ENCODE measurements around the gene S1PR4.
A peak's percentile ranks its signal among the peaks of the same experiment; 100 is the strongest.
"Not testable (repeated sequence)": the region's sequence is repeated elsewhere in the genome, so short reads cannot be mapped to it uniquely, and the experiment has no call there.

Gene S1PR4

DNA sequence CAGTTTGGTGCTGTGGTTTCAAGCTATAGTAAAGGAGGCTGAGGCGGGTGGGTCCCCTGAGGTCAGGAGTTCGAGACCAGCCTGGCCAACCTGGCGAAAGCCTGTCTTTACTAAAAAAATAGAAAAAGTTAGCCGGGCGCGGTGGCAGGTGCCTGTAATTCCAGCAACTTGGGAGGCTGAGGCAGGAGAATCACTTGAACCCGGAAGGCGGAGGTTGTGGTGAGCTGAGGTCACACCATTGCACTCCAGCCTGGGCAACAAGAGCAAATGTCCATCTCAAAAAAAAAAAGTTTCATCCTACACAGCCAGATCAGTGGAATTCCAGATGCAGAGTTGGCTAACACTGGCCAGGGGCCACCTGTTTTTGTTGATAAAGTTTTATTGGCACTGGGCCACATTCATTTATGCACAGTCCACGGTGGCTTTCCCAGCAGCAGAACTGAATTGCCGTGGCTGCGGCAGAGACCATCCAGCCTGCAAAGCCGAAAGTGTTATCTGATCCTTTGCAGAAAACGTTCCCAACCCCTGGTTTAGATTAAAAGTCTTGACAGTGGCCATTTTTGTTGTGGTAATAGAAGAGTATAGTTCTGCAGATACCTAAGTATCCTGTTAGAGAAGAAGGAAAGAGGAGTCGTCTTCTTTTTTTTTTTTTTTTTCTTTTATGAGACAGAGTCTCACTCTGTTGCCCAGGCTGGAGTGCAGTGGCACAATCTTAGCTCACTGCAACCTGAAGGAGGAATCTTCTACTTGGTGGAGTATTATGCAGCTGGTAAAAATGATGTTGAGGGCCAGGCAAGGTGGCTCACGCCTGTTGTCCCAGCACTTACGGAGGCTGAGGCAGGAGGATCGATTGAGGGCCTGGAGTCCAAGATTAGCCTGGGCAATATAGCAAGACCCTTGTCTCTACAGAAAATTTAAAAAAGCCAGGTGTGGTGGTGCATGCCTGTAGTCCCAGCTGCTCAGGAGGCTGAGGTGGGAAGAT is 15.8 kb downstream of the S1PR4 start:
- no peak for DNase-seq (ENCODE audit: low spot score)

DNA sequence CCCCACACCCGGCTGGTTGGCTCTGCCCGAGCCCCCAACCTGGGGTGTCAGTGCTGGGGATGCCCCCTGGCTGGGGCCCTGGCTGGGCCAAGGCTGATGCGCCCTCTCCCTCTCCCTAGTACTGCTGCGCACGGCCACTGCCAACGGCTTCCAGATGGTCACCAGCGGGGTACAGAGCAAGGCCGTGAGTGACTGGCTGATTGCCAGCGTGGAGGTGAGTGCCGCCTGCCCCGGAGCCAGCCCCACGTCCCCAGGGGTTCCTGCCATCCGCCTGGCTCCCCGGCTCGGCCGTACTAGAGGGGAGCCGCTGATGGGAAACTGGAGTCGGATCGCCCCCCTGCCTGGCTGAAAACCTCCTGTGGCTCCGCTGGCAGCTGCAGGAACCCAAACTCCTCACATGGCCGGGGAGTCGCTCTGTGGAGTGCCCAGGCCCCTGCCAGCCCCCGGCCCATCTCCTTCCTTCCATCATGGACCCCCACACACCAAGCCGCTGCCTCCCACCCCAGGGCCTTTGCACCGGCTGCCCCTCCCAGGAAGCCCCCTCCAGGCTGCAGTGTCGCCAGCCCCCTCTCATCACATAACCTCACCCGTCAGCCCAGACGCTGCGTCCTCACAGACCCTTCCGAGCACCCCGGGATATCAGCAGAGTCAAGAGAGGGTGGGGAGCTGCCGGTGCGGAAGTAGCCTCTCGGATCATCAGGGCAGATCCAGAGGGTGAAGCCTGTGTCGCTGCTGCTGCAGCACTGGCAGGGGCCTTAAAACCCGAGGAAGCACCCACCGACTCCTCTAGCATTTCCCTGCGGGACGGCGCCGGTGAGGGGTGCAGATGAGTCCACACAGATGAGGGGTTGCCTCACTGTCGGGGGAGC is 17.7 kb downstream of the S1PR4 start:
- DNase-seq (ENCODE audit: low spot score): peak; percentile 12

DNA sequence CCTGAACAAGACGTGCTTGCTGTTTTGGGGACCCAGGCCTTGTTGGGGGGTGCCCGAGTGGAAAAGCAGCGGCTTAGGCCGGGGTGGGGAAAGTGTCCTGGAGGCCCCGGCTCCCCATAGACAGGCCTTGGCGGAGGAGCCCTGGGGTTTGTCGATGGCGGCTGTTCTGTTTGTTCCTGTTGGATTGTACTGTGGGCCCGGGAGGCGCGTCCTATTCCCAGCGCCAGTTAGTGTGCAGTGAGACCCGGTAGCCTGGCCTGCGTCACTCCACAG is 18.3 kb downstream of the S1PR4 start:
- no peak for DNase-seq (ENCODE audit: low spot score)

DNA sequence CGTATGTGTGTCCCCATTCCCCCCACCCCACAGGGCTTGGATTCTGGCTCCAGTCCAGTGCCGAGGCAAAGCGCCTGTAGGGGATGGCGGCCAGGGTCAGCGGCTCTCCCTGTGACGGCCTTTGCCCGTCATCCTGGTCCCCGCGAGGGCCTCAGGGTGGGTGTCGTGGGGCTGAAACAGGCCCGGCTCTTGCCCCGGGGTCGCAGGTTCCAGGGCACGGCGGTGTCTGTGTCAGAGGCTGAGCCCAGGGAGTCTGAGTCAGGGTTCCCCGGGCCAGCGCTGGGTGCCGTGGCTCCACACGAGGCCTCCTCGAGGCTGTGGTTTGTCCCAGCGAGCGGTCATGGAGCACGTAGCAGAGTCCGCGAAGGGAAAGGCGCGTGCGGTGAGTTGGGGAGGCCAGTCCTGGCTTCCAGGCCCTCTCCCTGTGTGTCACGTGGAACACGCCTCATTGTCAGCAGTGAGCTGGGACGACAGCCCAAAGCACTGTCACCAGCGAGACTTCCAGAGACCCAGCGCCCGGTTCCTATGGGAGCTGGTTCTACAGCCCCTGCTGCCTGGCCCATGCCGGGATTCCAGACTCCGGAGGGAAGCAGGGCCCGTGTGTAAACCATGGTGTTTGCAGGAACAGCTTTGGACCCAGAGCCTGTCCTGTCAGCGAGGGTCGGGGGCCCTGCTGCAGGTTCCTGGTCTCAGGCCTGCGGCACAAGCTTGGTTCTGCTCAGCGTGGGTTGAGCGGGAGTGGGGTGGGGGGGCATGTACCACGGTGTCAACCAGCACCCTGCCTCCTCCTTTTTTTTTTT is 20.5 kb downstream of the S1PR4 start:
- DNase-seq (ENCODE audit: low spot score): no peak

DNA sequence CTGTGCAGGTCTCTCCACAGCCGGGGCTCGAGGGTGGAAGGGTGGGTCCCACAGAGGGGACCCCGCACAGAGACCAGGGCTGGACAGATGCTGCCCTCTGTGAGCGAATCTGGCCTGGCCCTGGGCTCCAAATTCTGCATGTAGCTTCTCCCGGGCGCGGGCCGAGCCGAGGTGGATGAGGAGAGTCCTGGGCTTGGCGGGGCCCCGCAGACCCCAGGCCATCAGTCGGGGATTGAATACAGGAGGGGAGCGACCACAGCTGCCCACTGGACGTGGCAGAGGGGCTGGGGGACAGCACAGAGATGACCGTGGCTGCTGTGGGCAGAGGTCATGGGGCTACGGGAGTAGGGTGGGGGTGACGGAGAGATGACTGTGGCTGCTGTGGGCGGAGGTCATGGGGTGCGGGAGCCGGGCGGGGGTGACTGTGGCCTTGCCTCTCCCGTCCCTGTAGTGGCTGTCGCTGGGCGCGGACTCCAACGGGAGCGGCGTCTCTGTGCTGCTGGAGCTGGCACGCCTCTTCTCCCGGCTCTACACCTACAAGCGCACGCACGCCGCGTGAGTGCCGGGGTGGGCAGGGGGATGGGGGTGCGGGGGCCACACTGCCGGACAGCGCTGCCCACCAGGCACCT is 22.6 kb downstream of the S1PR4 start:
- peak; percentile 19 for DNase-seq (ENCODE audit: low spot score)

DNA sequence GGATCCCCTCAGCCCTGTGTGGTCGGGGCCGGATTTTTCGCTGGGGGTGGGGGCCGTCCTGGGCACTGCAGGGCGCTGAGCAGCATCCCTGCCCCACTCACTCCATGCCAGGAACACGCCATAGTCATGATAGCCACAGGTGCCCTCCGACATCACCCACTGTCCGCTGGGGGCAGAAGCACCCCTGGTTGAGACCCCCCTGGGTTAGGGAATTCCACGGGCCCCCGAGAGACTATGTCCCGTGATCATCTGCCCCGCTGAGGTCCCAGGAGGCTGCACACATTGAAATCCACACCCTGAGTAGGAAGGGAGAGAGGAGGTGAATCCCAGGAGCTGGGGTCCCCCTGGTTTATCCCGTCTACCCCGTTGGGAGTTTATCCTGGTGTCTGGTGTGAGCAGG is 23.3 kb downstream of the S1PR4 start:
- DNase-seq (ENCODE audit: low spot score): peak; percentile 9

DNA sequence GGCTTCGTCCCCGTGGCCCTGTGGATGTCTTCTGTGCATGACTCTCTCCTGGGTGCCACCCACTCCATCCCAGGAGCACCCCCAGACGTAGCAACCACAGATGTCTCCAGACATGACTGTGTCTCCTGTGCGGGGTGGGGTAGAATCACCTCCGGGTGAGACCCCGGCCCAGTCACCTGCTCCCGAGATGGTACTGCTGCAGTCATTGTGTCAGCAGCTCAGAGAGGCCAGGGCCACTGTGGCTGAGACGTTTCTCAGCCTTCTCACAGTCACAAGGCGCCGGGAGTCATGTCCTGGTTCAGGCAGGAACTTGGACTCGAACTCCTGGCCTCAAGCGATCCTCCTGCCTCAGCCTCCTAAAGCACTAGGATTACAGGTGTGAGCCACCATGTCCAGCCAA is 23.8 kb downstream of the S1PR4 start:
- DNase-seq (ENCODE audit: low spot score): peak; percentile 16

DNA sequence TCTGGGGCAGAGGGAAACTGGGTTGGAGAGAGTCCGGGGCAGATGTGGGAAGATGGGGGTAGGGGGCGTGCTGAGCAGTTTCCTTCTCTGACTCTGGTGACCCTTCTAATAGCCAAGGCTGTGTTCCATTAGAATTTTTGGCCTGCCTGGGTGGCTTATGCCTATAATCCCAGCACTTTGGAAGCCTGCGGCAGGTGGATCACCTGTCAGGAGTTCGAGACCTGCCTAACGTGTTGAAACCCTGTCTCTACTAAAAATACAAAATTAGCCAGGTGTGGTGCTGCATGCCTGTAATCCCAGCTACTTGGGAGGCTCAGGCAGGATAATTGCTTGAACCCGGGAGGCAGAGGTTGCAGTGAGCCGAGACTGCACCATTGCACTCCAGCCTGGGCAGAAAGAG is 24.3 kb downstream of the S1PR4 start:
- DNase-seq (ENCODE audit: low spot score): not testable (repeated sequence)

DNA sequence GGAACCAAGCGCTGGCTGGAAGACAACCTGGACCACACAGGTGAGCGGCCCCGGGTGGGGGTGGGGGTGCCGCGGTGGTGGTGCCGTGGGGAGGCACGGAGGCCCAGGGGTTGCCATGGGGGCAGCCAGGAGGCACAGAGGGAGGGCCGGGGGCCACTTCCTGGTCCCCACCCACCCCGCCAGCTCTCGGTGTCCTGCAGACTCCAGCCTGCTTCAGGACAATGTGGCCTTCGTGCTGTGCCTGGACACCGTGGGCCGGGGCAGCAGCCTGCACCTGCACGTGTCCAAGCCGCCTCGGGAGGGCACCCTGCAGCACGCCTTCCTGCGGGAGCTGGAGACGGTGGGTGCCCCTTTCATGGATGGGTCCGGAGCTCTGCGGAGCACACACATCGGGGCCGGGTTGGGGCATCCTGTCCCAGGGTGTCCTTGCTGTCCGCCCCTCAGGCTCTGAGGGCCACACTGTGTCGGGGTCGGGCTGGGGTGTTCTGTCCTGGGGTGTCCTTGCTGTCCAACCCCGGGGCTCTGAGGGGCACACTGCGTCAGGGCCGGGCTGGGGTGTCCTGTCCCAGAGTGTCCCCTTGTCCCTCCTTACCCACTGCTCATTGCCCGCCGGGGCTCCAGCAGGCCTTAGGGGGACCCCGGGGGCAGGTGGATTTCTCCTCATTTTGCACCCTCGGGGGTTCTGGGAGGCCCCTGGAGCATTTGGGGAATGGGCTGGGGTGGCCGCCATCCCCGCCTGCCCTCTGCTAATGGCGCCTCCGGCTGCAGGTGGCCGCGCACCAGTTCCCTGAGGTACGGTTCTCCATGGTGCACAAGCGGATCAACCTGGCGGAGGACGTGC is 25.5 kb downstream of the S1PR4 start:
- DNase-seq (ENCODE audit: low spot score): no peak

DNA sequence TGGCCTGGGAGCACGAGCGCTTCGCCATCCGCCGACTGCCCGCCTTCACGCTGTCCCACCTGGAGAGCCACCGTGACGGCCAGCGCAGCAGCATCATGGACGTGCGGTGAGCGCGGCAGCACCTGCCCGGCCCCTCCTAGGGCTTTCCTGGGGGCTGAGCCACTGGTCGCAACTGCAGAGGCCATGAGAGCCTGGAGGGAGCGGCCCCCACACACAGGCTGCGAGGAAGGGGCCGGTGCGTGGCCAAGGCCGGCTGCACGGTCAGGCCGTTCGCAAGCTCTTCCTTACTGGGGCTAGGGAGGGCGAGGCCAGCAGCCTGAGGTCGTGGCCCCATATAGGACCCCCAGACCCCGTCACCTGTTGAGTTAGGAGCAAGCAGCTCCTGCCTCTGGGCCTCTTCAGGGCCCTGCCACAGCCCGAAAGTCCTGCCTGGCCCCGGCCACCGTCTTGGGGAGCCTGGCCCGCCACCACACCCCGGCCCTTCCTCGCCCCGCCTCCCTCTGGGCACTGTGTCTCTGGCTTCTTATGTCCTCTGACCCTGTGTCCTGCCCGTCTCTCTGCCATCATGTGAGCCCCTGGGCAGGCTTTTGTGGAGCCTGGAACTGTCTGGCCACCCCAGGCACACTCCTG is 26.2 kb downstream of the S1PR4 start:
- peak; percentile 8 for DNase-seq (ENCODE audit: low spot score)

DNA sequence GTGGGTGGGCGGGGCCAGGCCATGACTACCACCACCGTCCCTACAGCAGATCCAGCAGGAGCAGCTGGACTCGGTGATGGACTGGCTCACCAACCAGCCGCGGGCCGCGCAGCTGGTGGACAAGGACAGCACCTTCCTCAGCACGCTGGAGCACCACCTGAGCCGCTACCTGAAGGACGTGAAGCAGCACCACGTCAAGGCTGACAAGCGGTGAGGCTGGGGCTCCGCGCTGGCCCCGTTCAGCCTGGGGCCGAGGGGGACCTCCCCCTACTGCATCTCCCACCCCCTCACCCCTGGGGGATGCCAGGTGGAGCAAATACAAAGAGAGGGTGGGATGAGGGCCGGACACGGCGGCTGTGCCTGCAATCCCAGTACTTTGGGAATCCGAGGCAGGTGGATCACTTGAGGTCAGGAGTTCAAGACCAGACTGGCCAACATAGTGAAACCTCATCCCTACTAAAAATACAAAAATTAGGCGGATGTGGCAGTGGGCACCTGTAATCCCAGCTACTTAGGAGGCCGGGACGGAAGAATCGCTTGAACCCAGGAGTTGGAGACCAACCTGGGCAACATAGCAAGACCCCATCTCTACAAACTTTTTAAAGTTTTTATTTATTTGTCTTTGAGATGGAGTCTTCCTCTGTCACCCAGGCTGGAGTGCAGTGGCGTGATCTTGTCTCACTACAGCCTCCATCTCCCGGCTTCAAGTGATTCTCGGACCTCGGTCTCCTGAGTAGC is 27.8 kb downstream of the S1PR4 start:
- DNase-seq (ENCODE audit: low spot score): no peak

DNA sequence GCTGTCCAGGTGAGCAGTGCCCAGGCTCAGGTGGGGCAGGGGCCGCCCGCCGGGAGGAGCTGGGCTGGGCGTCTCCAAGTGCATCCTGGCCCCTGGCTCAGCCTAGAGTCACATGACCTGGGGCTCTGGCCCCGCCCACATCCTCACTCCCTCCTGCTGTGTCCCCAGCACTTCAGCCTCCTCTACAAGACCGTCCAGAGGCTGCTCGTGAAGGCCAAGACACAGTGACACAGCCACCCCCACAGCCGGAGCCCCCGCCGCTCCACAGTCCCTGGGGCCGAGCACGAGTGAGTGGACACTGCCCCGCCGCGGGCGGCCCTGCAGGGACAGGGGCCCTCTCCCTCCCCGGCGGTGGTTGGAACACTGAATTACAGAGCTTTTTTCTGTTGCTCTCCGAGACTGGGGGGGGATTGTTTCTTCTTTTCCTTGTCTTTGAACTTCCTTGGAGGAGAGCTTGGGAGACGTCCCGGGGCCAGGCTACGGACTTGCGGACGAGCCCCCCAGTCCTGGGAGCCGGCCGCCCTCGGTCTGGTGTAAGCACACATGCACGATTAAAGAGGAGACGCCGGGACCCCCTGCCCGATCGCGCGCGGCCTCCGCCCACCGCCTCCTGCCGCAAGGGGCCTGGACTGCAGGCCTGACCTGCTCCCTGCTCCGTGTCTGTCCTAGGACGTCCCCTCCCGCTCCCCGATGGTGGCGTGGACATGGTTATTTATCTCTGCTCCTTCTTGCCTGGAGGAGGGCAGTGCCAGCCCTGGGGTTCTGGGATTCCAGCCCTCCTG is 29.1 kb downstream of the S1PR4 start:
- no peak for DNase-seq (ENCODE audit: low spot score)

DNA sequence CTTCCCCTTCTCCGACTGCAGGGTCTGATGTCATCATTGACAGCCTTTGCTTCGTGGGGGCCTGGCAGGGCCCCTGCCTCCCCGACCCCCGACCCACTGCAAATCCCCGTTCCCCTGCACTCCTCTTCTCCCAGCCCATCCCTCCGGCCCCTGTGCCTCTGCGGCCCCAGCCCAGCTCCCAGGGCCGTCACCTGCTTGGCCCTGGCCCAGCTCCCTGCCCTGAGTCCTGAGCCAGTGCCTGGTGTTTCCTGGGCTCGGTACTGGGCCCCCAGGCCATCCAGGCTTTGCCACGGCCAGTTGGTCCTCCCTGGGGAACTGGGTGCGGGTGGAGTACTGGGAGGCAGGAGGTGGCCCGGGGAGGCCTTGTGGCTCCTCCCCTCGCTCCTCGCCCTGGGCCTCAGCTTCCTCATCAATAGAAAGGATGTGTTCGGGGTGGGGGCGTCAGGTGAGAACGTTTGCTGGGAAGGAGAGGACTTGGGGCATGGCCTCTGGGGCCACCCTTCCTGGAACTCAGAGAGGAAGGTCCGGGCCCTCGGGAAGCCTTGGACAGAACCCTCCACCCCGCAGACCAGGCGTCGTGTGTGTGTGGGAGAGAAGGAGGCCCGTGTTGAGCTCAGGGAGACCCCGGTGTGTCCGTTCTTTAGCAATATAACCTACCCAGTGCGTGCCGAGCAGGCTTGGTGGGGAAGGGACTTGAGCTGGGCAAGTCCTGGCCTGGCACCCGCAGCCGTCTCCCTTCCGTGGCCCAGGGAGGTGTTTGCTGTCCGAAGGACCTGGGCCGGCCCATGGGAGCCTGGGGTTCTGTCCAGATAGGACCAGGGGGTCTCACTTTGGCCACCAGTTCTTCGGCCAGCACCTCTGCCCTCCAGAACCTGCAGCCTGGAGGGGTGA is 30.0 kb downstream of the S1PR4 start:
- DNase-seq (ENCODE audit: low spot score): no peak

DNA sequence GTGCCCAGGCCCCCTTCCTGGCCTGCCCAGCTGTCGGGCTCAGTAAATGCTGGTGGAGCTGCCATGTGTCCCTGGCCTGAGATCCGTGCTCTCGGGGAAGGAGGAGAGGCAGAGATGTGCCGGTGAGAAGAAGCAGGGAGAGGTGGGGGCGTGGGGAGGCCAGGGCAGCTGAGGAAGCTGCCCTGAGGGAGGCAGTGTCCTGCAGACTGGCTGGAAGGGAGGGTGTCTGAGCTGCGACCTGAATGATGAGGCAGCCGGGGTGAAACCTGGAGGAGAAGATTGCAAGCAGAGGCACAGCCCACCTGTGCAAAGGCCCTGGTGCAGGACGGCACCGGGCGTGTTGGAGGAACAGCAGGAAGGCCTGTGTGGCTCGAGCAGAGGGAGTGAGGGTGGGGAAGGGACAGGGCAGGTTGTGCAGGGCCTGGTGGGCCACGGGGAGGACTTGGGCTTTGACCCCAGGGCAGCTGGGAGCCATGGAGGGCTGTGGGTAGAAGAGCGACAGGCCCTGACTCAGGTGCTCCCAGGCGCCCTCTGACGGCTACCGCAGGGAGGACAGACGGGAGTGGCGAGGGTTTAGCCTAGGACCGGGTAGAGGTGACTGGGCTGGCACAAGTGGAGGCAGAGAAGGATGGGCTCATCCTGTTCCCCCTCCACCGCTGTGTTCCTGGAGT is 31.9 kb downstream of the S1PR4 start:
- DNase-seq (ENCODE audit: low spot score): peak; percentile 96

DNA sequence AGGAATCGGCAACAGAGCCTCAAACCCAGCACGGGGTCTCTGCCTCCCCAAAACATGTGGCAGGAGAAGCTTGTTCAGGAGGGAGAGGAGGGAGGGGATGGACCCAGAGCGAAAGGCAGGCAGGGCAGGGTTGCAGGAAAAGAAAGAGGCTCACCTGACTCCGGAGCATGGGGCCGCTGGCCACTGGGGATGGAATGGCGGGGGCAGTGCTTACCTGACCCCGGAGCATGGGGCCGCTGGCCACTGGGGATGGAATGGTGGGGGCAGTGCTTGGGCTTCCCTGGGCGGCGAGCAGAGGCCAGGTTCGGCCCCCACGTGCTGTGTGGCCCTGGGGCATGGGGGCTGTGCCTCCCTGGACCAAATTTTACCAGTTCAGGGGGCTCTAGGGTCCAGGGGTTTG is 32.6 kb downstream of the S1PR4 start:
- DNase-seq (ENCODE audit: low spot score): no peak

DNA sequence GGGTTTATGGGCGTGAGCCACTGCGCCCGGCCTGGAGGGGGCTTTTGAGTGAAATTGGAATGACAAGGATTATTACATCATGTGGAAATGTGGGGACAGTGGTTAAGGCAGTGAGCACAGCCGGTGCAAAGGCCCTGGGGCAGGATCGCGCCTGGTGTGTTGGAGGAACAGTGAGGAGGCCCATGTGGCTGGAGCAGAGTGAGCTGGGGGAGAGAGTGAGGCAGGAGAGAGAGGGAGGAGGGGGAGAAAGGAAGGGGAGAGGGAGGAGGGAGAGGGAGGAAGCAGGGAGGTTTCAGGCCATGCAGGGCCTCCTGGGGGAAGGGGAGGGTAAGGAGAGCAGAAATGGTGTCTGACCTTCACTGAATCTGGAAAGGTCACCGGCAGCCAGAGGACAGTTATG is 34.6 kb downstream of the S1PR4 start:
- DNase-seq (ENCODE audit: low spot score): no peak

DNA sequence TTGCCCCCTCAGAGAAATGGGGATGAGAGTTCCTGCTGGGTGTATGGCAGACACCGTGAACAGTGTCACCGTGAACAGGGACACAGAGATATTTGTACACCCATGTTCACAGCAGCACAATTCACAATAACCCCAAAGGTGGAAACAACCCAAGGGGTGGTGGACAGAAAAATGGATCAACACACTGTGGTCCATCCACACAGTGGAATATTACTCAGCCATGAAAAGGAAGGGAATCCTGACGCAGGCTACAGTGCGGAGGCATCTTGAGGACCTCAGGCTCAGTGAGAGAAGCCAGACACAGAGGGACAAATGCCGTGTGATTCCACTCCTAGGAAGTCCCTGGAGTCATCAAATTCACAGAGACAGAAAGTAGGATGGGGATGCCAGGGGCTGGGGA is 38.3 kb downstream of the S1PR4 start:
- DNase-seq (ENCODE audit: low spot score): no peak

Data from HuH-7.5 (cell line).